NCI-H82 treated with DMSO at 0.1 percent for 48 hours (cell line): ENCODE measurements around the gene CELF2.

Experiments used
- DNase-seq: peaks from one replicate; lab custom pipeline; 2025; ENCODE audit not compliant: unreplicated experiment; lab: John Stamatoyannopoulos, UW

Gene CELF2

GRCh38 chr10:11152801-11153200, 135.1 kb downstream of the CELF2 start:
- no peak for DNase-seq

GRCh38 chr10:11153245-11153644, 135.6 kb downstream of the CELF2 start:
- no peak for DNase-seq

GRCh38 chr10:11153766-11154165, 136.1 kb downstream of the CELF2 start:
- no peak for DNase-seq

GRCh38 chr10:11154333-11154732, 136.7 kb downstream of the CELF2 start:
- no peak for DNase-seq

DNA sequence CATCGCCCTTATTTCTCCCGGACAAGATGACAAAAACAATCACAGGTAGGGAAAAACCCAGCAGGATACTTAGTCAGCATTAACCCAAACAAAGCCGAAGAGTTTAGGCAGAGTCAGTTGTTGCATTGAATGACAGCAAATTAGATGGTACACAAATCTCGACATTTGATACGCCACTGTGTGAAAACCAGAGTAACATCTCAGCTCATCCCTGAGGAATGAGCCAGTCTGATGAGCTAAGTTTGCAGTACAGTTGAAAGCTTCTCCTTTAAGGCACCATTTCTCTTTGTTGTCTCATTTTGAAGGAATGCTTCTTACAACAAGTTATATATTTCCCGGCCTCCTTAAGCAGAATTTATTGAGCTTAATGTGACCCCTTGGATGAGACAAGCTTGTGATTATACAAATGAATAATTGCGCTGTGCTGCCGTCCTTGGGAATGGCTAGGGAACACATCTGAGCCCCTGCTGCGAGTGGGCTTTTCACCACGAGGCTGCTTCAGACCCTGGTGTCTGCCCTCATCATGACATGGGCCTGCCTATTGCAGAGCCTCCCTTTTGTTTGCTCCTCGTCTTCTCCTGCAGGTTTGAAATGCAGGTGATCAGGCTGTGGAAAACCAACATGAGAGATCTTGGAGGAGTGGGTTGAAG, 137.3 kb downstream of the CELF2 start:
- DNase-seq: no peak

- no peak for DNase-seq
These were observed 138.8 kb downstream of the CELF2 start for GRCh38 chr10:11156480-11156879.

DNA sequence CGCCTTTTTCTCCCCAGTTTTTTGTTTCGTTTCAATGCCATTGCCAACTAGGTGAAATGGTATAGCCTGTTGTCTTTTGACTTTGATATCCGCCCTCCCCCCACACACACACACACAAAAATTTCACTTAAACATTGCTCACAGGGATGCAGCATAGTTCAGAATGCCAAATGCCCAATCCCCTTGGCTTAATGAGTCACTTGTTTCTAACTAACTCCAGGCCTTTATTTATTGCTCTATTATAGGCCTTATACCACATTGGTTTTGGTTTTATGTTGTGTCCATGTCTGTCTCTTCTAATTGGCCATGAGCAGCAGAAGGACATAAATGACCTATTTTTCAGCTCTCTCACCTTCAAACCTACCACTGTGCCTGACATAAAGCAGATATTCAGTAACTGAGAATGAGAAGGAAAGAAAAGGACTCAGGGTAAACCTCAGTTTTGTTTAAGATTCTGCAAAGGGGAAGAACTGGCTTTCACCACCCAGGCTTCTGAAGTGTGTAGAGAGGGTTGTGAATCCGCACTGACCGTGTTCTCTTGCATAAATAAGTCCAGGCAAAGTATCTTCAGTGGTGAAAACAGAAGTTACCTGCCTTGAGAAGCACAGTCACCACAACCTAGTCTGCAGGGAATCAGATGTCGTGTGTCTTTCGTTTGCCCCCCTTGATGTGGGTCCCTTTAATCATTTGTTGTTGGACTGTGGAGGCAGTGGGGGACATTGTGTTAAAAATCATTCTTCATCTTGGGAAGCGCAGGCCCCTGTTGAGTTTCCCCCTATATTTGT, 139.8 kb downstream of the CELF2 start:
- DNase-seq: no peak

DNA sequence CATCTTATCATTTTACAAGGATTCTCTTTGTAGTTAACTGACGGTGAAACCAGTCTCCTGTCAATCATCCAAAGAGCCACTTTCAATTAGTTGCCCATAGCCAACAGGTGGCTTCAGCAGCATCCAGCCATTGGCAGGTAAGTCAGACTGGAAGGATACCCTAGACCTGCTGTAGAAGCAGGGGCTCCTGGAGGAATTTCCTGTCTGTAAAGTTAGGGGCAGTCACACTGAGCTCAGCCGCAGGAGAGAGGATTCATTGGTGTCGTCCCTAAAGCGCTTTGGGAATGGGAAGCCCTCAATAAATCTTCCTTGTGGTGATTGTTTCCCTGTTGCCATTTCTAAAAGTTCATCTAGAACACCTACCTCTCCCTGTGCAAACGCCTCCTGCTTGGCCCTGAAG, 140.4 kb downstream of the CELF2 start:
- DNase-seq: no peak

- no peak for DNase-seq
These were observed 142.0 kb downstream of the CELF2 start for GRCh38 chr10:11159543-11160215.

GRCh38 chr10:11161096-11161495, 143.4 kb downstream of the CELF2 start:
- no peak for DNase-seq

- no peak for DNase-seq
These were observed 144.2 kb downstream of the CELF2 start for GRCh38 chr10:11161910-11162309.

- DNase-seq: no peak
These were observed 145.3 kb downstream of the CELF2 start for GRCh38 chr10:11162828-11163599.

GRCh38 chr10:11163780-11164550, 146.3 kb downstream of the CELF2 start:
- DNase-seq: no peak

DNA sequence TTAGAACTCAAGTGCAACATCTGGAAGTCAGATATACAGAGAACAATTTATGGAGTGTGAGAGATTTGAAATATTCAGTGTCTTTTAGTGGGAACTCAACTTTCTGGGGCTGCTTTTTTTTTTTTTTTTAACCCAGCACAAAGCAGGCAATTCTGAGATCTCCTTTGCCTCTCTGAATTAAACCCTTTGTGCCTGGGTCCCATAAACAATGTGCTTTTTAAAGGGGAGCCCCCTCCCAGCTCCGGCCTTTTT, 146.8 kb downstream of the CELF2 start:
- DNase-seq: no peak

DNA sequence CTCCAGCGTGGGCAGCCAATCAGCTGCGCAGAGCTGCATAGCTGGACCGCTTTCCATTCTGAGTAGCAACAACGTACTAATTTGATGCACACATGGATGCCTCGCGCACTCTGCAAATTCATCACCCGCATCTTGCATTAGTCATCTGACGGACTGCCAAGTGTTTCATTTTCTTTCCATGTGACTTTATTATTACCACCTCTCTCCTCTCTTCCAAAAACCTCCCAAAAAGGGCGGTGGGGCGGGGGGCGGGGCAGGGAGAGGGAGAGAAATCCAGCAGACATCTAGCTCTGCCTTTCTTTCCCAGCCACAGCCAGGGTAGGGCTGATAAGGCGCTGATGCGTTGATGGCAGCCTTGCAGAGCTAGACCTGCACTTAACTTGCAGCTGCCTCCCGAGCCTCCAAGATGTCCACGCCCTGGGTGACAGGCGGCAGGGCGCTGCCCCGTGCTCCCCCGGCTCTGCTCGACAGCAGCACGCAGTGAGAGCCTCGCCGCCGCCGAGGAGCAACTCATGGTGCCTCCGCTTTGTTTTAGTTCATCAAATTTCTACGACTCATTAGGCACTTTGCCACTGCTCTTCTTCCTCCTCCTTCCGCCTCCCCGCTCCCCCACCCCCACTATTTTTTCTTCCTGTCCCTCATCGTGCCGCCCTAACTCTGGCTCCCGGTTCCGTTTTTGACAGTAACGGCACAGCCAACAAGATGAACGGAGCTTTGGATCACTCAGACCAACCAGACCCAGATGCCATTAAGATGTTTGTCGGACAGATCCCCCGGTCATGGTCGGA, 147.3 kb downstream of the CELF2 start:
- no peak for DNase-seq

GRCh38 chr10:11165591-11166543, 148.2 kb downstream of the CELF2 start:
- no peak for DNase-seq

- DNase-seq: no peak
These were observed 148.9 kb downstream of the CELF2 start for GRCh38 chr10:11166550-11166949.

DNA sequence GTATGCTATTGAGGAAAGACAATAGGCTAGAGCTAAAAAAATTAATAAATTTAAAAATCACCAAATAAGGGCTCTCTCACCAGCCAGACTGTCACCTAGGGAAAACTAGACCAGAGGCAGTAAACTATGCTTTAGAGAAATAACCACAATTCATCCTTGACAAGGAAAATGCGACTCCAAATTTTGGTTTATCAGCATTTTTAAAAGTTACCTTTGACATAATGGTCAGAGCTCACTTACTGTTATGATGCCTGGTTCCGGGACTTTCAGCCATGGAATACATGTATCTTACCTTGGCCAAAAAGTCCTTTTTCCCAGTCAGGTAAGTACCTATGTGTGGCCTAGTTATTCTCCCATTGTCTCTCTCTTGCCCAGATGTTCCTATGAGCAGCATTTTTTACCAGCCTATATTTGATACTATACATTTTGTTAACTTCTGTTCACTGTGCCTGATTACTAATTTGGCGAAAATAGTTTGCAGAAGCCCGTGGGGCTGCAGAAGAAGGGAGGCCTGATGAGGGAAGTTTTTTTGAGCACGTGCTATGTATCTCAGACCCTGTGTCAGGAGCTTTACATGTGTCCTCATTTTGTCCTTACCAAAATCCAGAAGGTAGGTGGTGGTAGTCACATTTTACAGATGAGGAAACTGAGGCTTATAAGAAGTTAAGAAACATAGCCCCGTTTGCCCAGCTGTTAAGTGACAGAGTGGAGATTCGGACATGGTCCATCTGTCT, 149.7 kb downstream of the CELF2 start:
- DNase-seq: no peak
